HEK293T (cell line): ENCODE results near the gene C2orf68.

Experiments used
- CTCF ChIA-PET: fragments of 350-600 bp; formaldehyde crosslinking; extraction: SDS; loops from one replicate; lab custom pipeline; 2021; ENCODE audit warnings: antibody characterized with exemption, inconsistent platforms; lab: Yijun Ruan, JAX
- POLR2A ChIA-PET: fragments of 350-600 bp; formaldehyde crosslinking; extraction: SDS; loops from one replicate; lab custom pipeline; 2020; ENCODE audit warnings: antibody characterized with exemption, inconsistent platforms; lab: Yijun Ruan, JAX
- DNase-seq: peaks from one replicate; pipeline ENCODE4 v3.0.0; 2012; ENCODE audit warnings: mixed read lengths; ENCODE audit errors: extremely low spot score
- ARNT ChIP-seq: fragments of 450-650 bp; IDR thresholded peaks from 2 replicates; pipeline ENCODE4 v1.6.1; 2017; ENCODE audit warnings: mild to moderate bottlenecking
- BHLHE40 ChIP-seq: fragments of 450-650 bp; IDR thresholded peaks from 2 replicates; pipeline ENCODE4 v1.6.1; 2016; ENCODE audit warnings: mild to moderate bottlenecking, moderate library complexity, borderline replicate concordance
- CTBP1 ChIP-seq: fragments of 450-650 bp; IDR thresholded peaks from 2 replicates; pipeline ENCODE4 v1.6.1; 2016; ENCODE audit warnings: borderline replicate concordance
- ELF4 ChIP-seq: fragments of 450-650 bp; IDR thresholded peaks from 2 replicates; pipeline ENCODE4 v1.6.1; 2017; ENCODE audit warnings: antibody characterized with exemption
- FOXA1 ChIP-seq: fragments of 450-650 bp; IDR thresholded peaks from 2 replicates; pipeline ENCODE4 v1.6.1; 2016; ENCODE audit warnings: mild to moderate bottlenecking
- FOXK2 ChIP-seq: fragments of 450-650 bp; IDR thresholded peaks from 2 replicates; pipeline ENCODE4 v1.6.1; 2016; ENCODE audit warnings: mild to moderate bottlenecking
- FOXM1 ChIP-seq: fragments of 450-650 bp; IDR thresholded peaks from 2 replicates; pipeline ENCODE4 v1.6.1; 2017; ENCODE audit warnings: mild to moderate bottlenecking, borderline replicate concordance
- HDGF ChIP-seq: fragments of 450-650 bp; IDR thresholded peaks from 2 replicates; pipeline ENCODE4 v1.6.1; 2017; ENCODE audit warnings: antibody characterized with exemption, borderline replicate concordance
- L3MBTL2 ChIP-seq: fragments of 450-650 bp; conservative IDR thresholded peaks from 2 replicates; pipeline ENCODE4 v1.6.1; 2016; ENCODE audit warnings: mild to moderate bottlenecking
- LEF1 ChIP-seq: fragments of 450-650 bp; IDR thresholded peaks from 2 replicates; pipeline ENCODE4 v1.6.1; 2017; ENCODE audit warnings: mild to moderate bottlenecking, borderline replicate concordance
- NFRKB ChIP-seq: fragments of 450-650 bp; IDR thresholded peaks from 2 replicates; pipeline ENCODE4 v1.6.1; 2016; ENCODE audit warnings: mild to moderate bottlenecking, moderate library complexity
- SP1 ChIP-seq: fragments of 450-650 bp; IDR thresholded peaks from 2 replicates; pipeline ENCODE4 v1.6.1; 2017
- SUZ12 ChIP-seq: fragments of 450-650 bp; IDR thresholded peaks from 2 replicates; pipeline ENCODE4 v1.6.1; 2016; ENCODE audit warnings: mild to moderate bottlenecking
- TARDBP ChIP-seq: fragments of 450-650 bp; IDR thresholded peaks from 2 replicates; pipeline ENCODE4 v1.6.1; 2016
- ZNF384 ChIP-seq: fragments of 450-650 bp; IDR thresholded peaks from 2 replicates; pipeline ENCODE4 v1.6.1; 2016
- TF ChIP-seq, protein P1 (sequence below): fragments of 450-650 bp; IDR thresholded peaks from 2 replicates; pipeline ENCODE4 v1.6.1; 2016

C2orf68 gene

DNA sequence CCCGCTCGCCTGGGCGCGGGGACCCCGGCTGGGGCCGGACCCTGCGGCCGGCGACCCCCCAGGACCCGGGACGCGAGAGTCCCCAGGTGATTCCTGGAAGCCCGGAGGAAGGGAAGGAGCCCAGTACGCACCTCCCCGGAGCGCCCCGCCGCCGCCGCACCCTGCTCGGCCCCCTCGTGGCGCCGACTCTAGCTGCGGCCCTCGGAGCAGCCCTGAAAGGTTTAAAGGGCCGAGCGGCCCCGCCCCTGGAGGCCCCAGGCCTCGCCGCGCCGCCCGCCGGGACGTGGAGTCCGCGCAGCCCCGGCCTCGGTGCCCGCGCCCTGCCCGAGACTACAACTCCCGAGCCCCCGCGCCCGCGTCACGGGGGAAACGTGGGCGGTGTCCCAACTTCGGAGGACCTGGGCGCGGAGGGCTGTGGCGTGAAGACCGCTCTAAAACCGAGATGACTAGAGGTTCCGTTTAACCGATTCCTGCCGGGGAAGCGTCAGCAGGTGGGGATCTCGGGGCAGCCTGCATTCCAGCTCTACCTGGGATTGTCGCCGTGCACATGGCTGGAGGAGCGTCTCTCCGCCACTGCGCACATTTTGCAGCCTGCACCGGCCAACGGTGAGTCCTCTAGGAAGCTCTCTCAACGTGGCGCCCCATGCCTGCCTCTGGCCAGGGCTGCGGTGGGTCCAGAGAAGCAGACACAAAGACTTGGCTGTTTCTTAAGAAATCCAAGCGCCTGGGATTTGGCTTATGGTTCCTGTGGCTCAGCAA is 9.2 kb downstream of the C2orf68 start, which contains the start of gene TMEM150A:
Gene TMEM150A (minus strand): TSS at position 223 of the 759 bp plus-strand sequence. CDS start 750 bp downstream, outside the sequence.
- ChIA-PET POLR2A (interaction anchor here (0.5 to 3.5 kb wide), 6 partner anchors 9 to 64 kb away, joined by 3 to 22 read pairs (median 6); partner anchors contain the start of genes C2orf68, GGCX and MAT2A), CTCF (no interaction called here)
- peak; percentile 89 for DNase-seq
- peak; percentile 56; the same call in 1 of the 2 replicates for TF ChIP-seq L3MBTL2
- no peak for TF ChIP-seq LEF1

DNA sequence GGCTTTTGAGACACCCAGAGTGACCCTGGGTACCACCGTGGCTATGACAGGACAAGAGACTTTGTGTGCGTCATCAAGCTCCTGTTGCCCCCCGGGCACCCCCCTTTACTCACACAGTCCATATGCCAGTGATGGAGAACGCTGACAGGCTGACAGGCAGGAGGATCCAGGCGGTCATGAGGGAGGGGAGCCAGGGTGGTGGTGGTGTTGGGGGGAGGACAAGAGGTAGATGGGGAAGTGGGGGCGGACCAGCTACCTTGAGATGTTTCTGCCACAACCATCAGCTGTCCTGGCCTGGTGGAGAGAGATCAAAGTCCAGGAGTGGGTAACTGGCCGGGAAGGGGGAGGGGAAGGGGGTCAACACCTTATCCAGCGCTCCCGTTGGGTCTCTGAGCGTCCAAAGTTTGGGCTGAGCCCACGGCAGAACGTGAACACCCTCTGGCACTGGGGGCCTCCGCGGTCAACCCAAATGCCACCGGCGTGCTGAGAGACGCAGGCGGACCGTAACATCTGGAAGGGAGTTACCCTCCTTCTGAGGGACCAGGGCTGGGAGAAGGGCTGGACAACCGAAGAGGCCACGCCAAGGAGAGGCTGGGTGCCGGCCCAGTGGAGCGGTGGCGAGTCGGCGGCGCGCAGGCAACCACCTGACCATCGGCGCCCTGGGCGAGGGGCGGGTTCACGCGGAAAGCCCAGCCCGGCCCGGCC is 9.9 kb downstream of the C2orf68 start:
- TF ChIP-seq L3MBTL2 (no peak), ARNT (no peak), ELF4 (no peak), SP1 (no peak), HDGF (no peak), FOXM1 (no peak), NFRKB (no peak), FOXK2 (no peak), ZNF384 (no peak), CTBP1 (no peak), LEF1 (no peak), BHLHE40 (no peak), SUZ12 (no peak), FOXA1 (no peak)
- TF ChIP-seq, protein P1, sequence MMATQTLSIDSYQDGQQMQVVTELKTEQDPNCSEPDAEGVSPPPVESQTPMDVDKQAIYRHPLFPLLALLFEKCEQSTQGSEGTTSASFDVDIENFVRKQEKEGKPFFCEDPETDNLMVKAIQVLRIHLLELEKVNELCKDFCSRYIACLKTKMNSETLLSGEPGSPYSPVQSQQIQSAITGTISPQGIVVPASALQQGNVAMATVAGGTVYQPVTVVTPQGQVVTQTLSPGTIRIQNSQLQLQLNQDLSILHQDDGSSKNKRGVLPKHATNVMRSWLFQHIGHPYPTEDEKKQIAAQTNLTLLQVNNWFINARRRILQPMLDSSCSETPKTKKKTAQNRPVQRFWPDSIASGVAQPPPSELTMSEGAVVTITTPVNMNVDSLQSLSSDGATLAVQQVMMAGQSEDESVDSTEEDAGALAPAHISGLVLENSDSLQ: no peak
- POLR2A ChIA-PET: interaction anchor here (0.5 to 3.5 kb wide), 8 partner anchors 10 to 63 kb away, joined by 3 to 22 read pairs (median 4); partner anchors contain the start of genes C2orf68, GGCX and MAT2A

DNA sequence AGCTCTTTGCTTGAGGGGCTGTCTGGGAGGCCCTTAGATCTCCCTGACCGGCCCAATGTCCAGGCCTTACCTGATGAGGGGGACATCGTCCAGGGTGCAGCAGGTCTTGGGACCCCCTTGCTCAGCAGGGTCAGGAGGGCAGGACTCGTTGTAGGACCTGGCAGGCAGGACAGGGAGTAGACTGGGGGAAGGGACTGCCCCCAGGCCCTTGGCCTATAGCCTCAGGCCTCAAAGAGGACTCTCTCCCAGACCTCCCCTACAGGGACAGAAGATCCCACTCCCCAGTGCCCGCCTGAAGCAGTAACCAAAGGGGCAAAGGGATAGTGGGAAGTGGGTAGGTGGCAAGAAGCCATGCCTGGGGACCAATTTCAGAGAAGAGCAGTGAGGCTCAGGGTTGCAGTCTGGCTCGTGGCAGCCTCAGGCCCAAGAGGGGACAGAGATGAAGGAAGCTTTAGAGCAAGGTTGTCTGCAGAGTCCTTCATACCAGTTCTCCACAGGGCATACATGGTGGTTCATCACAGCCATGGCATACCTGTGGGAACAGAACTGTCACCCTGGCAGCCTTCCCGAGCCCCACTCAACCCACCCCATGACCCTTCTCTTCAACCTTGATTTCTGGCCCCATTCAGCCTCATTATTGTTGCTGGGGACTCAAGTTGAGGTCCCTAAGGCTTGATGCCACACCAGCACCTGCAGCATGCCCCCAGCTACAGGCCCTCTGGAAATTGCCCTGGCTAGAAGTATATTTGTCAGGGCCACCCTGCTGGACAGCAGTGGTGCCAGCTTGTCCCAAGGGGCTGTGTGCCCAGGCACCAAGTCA is 10.7 kb downstream of the C2orf68 start:
- DNase-seq: no peak
- CTCF ChIA-PET: no interaction called here
- TF ChIP-seq CTBP1 (no peak), ELF4 (no peak), LEF1 (no peak), HDGF (no peak), ZNF384 (no peak), SP1 (no peak), SUZ12 (no peak), FOXK2 (no peak), TARDBP (no peak), NFRKB (no peak), ARNT (no peak), L3MBTL2 (no peak), FOXA1 (no peak), BHLHE40 (no peak), FOXM1 (no peak)
- TF ChIP-seq, protein P1: no peak
- POLR2A ChIA-PET: interaction anchor here (0.8 to 3.5 kb wide), 6 partner anchors 10 to 62 kb away, joined by 3 to 22 read pairs (median 4); partner anchors contain the start of genes C2orf68, MAT2A, USP39 and VAMP8

More for the DNA sequence above, 9.9 kb downstream of the C2orf68 start:
- DNase-seq: no peak
- CTCF ChIA-PET: no interaction called here

DNA sequence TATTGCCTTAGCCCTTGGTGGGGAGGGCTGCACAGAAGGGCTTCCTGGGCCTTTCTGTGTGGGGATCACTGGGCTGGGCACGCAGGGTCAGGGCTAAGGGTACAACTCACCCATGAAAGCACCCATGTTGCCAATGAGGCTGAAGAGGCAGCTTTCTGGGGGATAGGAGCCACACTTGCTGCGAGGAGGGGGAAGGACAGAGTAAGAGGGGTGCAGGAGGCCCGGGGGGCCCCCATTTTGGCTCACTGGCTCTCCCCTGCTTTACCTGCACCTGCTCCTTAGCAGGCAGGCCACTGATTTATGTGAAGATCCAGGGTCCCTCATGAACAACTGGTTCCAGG is 11.7 kb downstream of the C2orf68 start:
- ChIA-PET CTCF (interaction anchor here (1.0 kb wide), 1 partner anchor 21 kb away, joined by 3 read pairs; no protein-coding TSS in a partner anchor), POLR2A (interaction anchor here (0.7 to 3.5 kb wide), 6 partner anchors 11 to 37 kb away, joined by 3 to 22 read pairs (median 3); partner anchors contain the start of genes C2orf68, USP39 and VAMP8)
- no peak for DNase-seq
- no peak for TF ChIP-seq SP1
- TF ChIP-seq TARDBP: no peak
- TF ChIP-seq HDGF: no peak
- TF ChIP-seq FOXA1: no peak
- TF ChIP-seq CTBP1: no peak
- no peak for TF ChIP-seq ZNF384
- TF ChIP-seq NFRKB: no peak
- TF ChIP-seq FOXK2: no peak
- no peak for TF ChIP-seq ELF4
- no peak for TF ChIP-seq LEF1
- TF ChIP-seq, protein P1: no peak
- no peak for TF ChIP-seq ARNT
- no peak for TF ChIP-seq SUZ12
- no peak for TF ChIP-seq BHLHE40
- no peak for TF ChIP-seq FOXM1
- no peak for TF ChIP-seq L3MBTL2
